Mammary epithelial cell (primary cell): ENCODE measurements around the gene TRIM59.

Experiments
- EZH2 ChIP-seq: IDR thresholded peaks from 2 replicates; pipeline ENCODE4 v1.6.1; 2012; ENCODE audit warnings: low read length, inconsistent platforms, borderline replicate concordance
- TF ChIP-seq, protein P1 (sequence below), 2 donors: IDR thresholded peaks in 1 of 2; conservative IDR thresholded peaks in 1 of 2; 2 replicates each; pipeline ENCODE4 v1.5.1; 2011 to 2012; ENCODE audit warnings: inconsistent platforms in 2 of 2, low read length in 2 of 2, mild to moderate bottlenecking in 2 of 2, control low read depth in 1 of 2, low read depth in 1 of 2; ENCODE audit not compliant: insufficient read depth in 1 of 2; ENCODE audit errors: extremely low read depth in 1 of 2

DNA sequence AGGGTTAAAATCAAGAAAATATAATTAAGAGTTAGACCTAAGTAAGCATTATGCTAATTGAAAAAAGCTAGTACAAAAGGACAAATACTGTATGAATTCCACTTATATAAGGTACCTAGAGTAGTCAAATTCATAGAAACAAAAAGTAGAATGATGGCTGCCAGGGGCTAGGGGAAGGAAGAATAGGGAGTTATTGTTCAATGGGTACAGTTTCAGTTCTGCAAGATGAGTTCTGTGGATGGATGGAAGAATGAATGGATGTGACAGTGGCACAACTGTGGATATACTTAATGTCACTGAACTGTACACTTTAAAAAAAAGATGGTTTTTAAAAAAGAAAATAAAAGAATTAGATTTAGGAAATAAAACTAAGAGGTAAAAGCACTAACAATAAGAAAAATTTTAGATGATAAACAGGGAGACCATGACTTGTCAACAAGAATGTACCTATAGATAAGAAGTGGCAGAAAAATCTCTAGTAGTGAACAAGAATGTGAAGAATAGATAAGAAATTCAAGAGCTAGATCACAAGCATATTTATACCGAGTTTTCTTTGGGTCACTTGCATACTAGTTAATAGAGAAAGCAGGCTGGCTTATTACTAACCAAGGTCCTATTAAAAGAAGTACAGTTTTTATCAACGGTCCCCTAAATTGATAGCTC lies 56.1 kb downstream of the TRIM59 start:
- TF ChIP-seq, protein P1, sequence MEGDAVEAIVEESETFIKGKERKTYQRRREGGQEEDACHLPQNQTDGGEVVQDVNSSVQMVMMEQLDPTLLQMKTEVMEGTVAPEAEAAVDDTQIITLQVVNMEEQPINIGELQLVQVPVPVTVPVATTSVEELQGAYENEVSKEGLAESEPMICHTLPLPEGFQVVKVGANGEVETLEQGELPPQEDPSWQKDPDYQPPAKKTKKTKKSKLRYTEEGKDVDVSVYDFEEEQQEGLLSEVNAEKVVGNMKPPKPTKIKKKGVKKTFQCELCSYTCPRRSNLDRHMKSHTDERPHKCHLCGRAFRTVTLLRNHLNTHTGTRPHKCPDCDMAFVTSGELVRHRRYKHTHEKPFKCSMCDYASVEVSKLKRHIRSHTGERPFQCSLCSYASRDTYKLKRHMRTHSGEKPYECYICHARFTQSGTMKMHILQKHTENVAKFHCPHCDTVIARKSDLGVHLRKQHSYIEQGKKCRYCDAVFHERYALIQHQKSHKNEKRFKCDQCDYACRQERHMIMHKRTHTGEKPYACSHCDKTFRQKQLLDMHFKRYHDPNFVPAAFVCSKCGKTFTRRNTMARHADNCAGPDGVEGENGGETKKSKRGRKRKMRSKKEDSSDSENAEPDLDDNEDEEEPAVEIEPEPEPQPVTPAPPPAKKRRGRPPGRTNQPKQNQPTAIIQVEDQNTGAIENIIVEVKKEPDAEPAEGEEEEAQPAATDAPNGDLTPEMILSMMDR (conservative IDR thresholded peaks at IDR 0.05 in 1 of 2, IDR thresholded peaks at IDR 0.05 in 1 of 2; ENCODE audit: extremely low read depth in 1 of 2, insufficient read depth in 1 of 2, low read depth in 1 of 2, low read length in 2 of 2), result no peak
- no peak for TF ChIP-seq EZH2
